Measurements from ENCODE around the gene B3GLCT. TPM values are rescaled to one million over a fixed set of nuclear protein-coding genes. Genes with fewer than 3 reads are reported as not detected.

Gene B3GLCT
- total RNA-seq (6.3 TPM), polyA plus RNA-seq (4.2 TPM)
- long read RNA-seq, donor 1 = 0 reads
- long read RNA-seq, donor 2 = 0 reads
- long read RNA-seq, donor 3, full-length matches to known transcripts = 7 of 7 reads
- long read RNA-seq, donor 3, partial matches to known transcripts = 0 of 7 reads
- long read RNA-seq, donor 3, other reads (novel, unspliced or antisense) = 0 of 7 reads
- long read RNA-seq, donor 4, full-length matches to known transcripts = 3 of 3 reads
- long read RNA-seq, donor 4, partial matches to known transcripts = 0 of 3 reads
- long read RNA-seq, donor 4, other reads (novel, unspliced or antisense) = 0 of 3 reads
- long read RNA-seq, donor 5, full-length matches to known transcripts = 4 of 4 reads
- long read RNA-seq, donor 5, partial matches to known transcripts = 0 of 4 reads
- long read RNA-seq, donor 5, other reads (novel, unspliced or antisense) = 0 of 4 reads
- long read RNA-seq, donor 6, full-length matches to known transcripts = 3 of 3 reads
- long read RNA-seq, donor 6, partial matches to known transcripts = 0 of 3 reads
- long read RNA-seq, donor 6, other reads (novel, unspliced or antisense) = 0 of 3 reads
- long read RNA-seq, donor 7, full-length matches to known transcripts = 2 of 2 reads
- long read RNA-seq, donor 7, partial matches to known transcripts = 0 of 2 reads
- long read RNA-seq, donor 7, other reads (novel, unspliced or antisense) = 0 of 2 reads
- long read RNA-seq, donor 8, full-length matches to known transcripts = 1 of 1 reads
- long read RNA-seq, donor 8, partial matches to known transcripts = 0 of 1 reads
- long read RNA-seq, donor 8, other reads (novel, unspliced or antisense) = 0 of 1 reads
- long read RNA-seq, donor 9, full-length matches to known transcripts = 1 of 1 reads
- long read RNA-seq, donor 9, partial matches to known transcripts = 0 of 1 reads
- long read RNA-seq, donor 9, other reads (novel, unspliced or antisense) = 0 of 1 reads
- long read RNA-seq, donor 10, full-length matches to known transcripts = 4 of 4 reads
- long read RNA-seq, donor 10, partial matches to known transcripts = 0 of 4 reads
- long read RNA-seq, donor 10, other reads (novel, unspliced or antisense) = 0 of 4 reads

- DNase-seq (ENCODE audit: low read depth in 6 of 9, low spot score in 9 of 9) = peak in 8 of 9 donors; percentile 24 to 87 (median 74)
- Histone ChIP-seq H3K36me3 (ENCODE audit: control insufficient read depth in 2 of 2, insufficient read depth in 2 of 2, low read length in 1 of 2) (no peaks in the 10 kb centered on the region), H3K4me1 (ENCODE audit: control insufficient read depth in 2 of 2, insufficient read depth in 2 of 2, low read length in 2 of 2) (peaks cover 3 to 9% of the 10 kb centered on the region in 2 donors), H3K27me3 (ENCODE audit: control insufficient read depth in 2 of 2, insufficient read depth in 1 of 2, low read length in 1 of 2) (peaks cover 0 to 6% of the 10 kb centered on the region in 2 donors), H3K4me3 (ENCODE audit: low read length in 2 of 2) (peak within 1 kb of the TSS; percentile 55 to 87), H3K9me3 (ENCODE audit: control insufficient read depth in 2 of 2, insufficient read depth in 1 of 2, low read length in 1 of 2) (peaks cover 0 to 2% of the 10 kb centered on the region in 2 donors), H3K27ac (ENCODE audit: low read depth in 1 of 2, low read length in 1 of 2) (peak within 1 kb of the TSS; percentile 47 to 98)
- WGBS = under 1% methylated on average over 126 of the region's 126 CpGs
Observed at GRCh38 chr13:31199849-31200636, at the start of gene B3GLCT. Gene B3GLCT (plus strand): TSS chr13:31199975. CDS start chr13:31200085, 110 bp downstream.

GRCh38 chr13:31150315-31150985, 49.3 kb upstream of the B3GLCT start:
- no peaks in the 10 kb centered on the region for H3K27me3 ChIP-seq (ENCODE audit: control insufficient read depth in 2 of 2, insufficient read depth in 1 of 2, low read length in 1 of 2)
- DNase-seq (ENCODE audit: low read depth in 6 of 9, low spot score in 9 of 9) = peak in 1 of 9 donors; percentile 37
- H3K36me3 ChIP-seq (ENCODE audit: control insufficient read depth in 2 of 2, insufficient read depth in 2 of 2, low read length in 1 of 2) = peaks cover 30 to 84% of the 10 kb centered on the region in 2 donors
- H3K27ac ChIP-seq (ENCODE audit: low read depth in 1 of 2, low read length in 1 of 2) = peak overlapping the region in 1 of 2 donors; percentile 85
- no peak overlapping the region for H3K4me3 ChIP-seq (ENCODE audit: low read length in 2 of 2)
- no peaks in the 10 kb centered on the region for H3K9me3 ChIP-seq (ENCODE audit: control insufficient read depth in 2 of 2, insufficient read depth in 1 of 2, low read length in 1 of 2)
- WGBS = 97% methylated on average over 4 of the region's 4 CpGs
- H3K4me1 ChIP-seq (ENCODE audit: control insufficient read depth in 2 of 2, insufficient read depth in 2 of 2, low read length in 2 of 2) = peaks cover 0 to 7% of the 10 kb centered on the region in 2 donors

GRCh38 chr13:31151837-31152236, 47.9 kb upstream of the B3GLCT start:
- no peaks in the 10 kb centered on the region for H3K27me3 ChIP-seq (ENCODE audit: control insufficient read depth in 2 of 2, insufficient read depth in 1 of 2, low read length in 1 of 2)
- peak overlapping the region in 1 of 2 donors; percentile 85 for H3K27ac ChIP-seq (ENCODE audit: low read depth in 1 of 2, low read length in 1 of 2)
- peaks cover 0 to 7% of the 10 kb centered on the region in 2 donors for H3K4me1 ChIP-seq (ENCODE audit: control insufficient read depth in 2 of 2, insufficient read depth in 2 of 2, low read length in 2 of 2)
- 97% methylated on average over 3 of the region's 3 CpGs for WGBS
- DNase-seq (ENCODE audit: low read depth in 6 of 9, low spot score in 9 of 9) = no peak
- H3K9me3 ChIP-seq (ENCODE audit: control insufficient read depth in 2 of 2, insufficient read depth in 1 of 2, low read length in 1 of 2) = no peaks in the 10 kb centered on the region
- no peak overlapping the region for H3K4me3 ChIP-seq (ENCODE audit: low read length in 2 of 2)
- peaks cover 28 to 82% of the 10 kb centered on the region in 2 donors for H3K36me3 ChIP-seq (ENCODE audit: control insufficient read depth in 2 of 2, insufficient read depth in 2 of 2, low read length in 1 of 2)

- no peaks in the 10 kb centered on the region for H3K9me3 ChIP-seq (ENCODE audit: control insufficient read depth in 2 of 2, insufficient read depth in 1 of 2, low read length in 1 of 2)
- H3K27me3 ChIP-seq (ENCODE audit: control insufficient read depth in 2 of 2, insufficient read depth in 1 of 2, low read length in 1 of 2) = no peaks in the 10 kb centered on the region
- H3K4me1 ChIP-seq (ENCODE audit: control insufficient read depth in 2 of 2, insufficient read depth in 2 of 2, low read length in 2 of 2) = peaks cover 0 to 13% of the 10 kb centered on the region in 2 donors
- no peak overlapping the region for H3K4me3 ChIP-seq (ENCODE audit: low read length in 2 of 2)
- no peak overlapping the region for H3K27ac ChIP-seq (ENCODE audit: low read depth in 1 of 2, low read length in 1 of 2)
- no peak for DNase-seq (ENCODE audit: low read depth in 6 of 9, low spot score in 9 of 9)
- H3K36me3 ChIP-seq (ENCODE audit: control insufficient read depth in 2 of 2, insufficient read depth in 2 of 2, low read length in 1 of 2) = peaks cover 18 to 64% of the 10 kb centered on the region in 2 donors
- WGBS = 97% methylated on average over 2 of the region's 2 CpGs
Observed at GRCh38 chr13:31154939-31155338, 44.8 kb upstream of the B3GLCT start.

- H3K27ac ChIP-seq (ENCODE audit: low read depth in 1 of 2, low read length in 1 of 2) = no peak overlapping the region
- H3K27me3 ChIP-seq (ENCODE audit: control insufficient read depth in 2 of 2, insufficient read depth in 1 of 2, low read length in 1 of 2) = no peaks in the 10 kb centered on the region
- H3K4me3 ChIP-seq (ENCODE audit: low read length in 2 of 2) = peak overlapping the region; percentile 77 to 94
- 95% methylated on average over 4 of the region's 4 CpGs for WGBS
- peaks cover 0 to 6% of the 10 kb centered on the region in 2 donors for H3K9me3 ChIP-seq (ENCODE audit: control insufficient read depth in 2 of 2, insufficient read depth in 1 of 2, low read length in 1 of 2)
- peaks cover 2 to 29% of the 10 kb centered on the region in 2 donors for H3K36me3 ChIP-seq (ENCODE audit: control insufficient read depth in 2 of 2, insufficient read depth in 2 of 2, low read length in 1 of 2)
- peaks cover 0 to 10% of the 10 kb centered on the region in 2 donors for H3K4me1 ChIP-seq (ENCODE audit: control insufficient read depth in 2 of 2, insufficient read depth in 2 of 2, low read length in 2 of 2)
- peak in 1 of 9 donors; percentile 30 for DNase-seq (ENCODE audit: low read depth in 6 of 9, low spot score in 9 of 9)
Observed at GRCh38 chr13:31159306-31159705, 40.5 kb upstream of the B3GLCT start.

- WGBS = under 1% methylated on average over 51 of the region's 51 CpGs
- Histone ChIP-seq H3K9me3 (ENCODE audit: control insufficient read depth in 2 of 2, insufficient read depth in 1 of 2, low read length in 1 of 2) (peaks cover 0 to 6% of the 10 kb centered on the region in 2 donors), H3K4me1 (ENCODE audit: control insufficient read depth in 2 of 2, insufficient read depth in 2 of 2, low read length in 2 of 2) (peaks cover 0 to 10% of the 10 kb centered on the region in 2 donors), H3K27me3 (ENCODE audit: control insufficient read depth in 2 of 2, insufficient read depth in 1 of 2, low read length in 1 of 2) (no peaks in the 10 kb centered on the region), H3K4me3 (ENCODE audit: low read length in 2 of 2) (peak overlapping the region; percentile 77 to 94), H3K36me3 (ENCODE audit: control insufficient read depth in 2 of 2, insufficient read depth in 2 of 2, low read length in 1 of 2) (peaks cover 0 to 14% of the 10 kb centered on the region in 2 donors), H3K27ac (ENCODE audit: low read depth in 1 of 2, low read length in 1 of 2) (peak overlapping the region; percentile 91 to 100)
- DNase-seq (ENCODE audit: low read depth in 6 of 9, low spot score in 9 of 9) = peak; percentile 51 to 85 (median 63)
Observed at GRCh38 chr13:31160857-31161556, 38.8 kb upstream of the B3GLCT start.

GRCh38 chr13:31161557-31162150, 38.1 kb upstream of the B3GLCT start, which contains the start of gene HSPH1:
Gene HSPH1 (minus strand): TSS chr13:31161904. CDS start chr13:31161582, 322 bp downstream.
- H3K27me3 ChIP-seq (ENCODE audit: control insufficient read depth in 2 of 2, insufficient read depth in 1 of 2, low read length in 1 of 2) = no peaks in the 10 kb centered on the region
- peaks cover 0 to 6% of the 10 kb centered on the region in 2 donors for H3K9me3 ChIP-seq (ENCODE audit: control insufficient read depth in 2 of 2, insufficient read depth in 1 of 2, low read length in 1 of 2)
- peak; percentile 97 to 99 (median 99) for DNase-seq (ENCODE audit: low read depth in 6 of 9, low spot score in 9 of 9)
- H3K4me3 ChIP-seq (ENCODE audit: low read length in 2 of 2) = peak within 1 kb of the TSS; percentile 77 to 94
- H3K4me1 ChIP-seq (ENCODE audit: control insufficient read depth in 2 of 2, insufficient read depth in 2 of 2, low read length in 2 of 2) = peaks cover 0 to 10% of the 10 kb centered on the region in 2 donors
- H3K36me3 ChIP-seq (ENCODE audit: control insufficient read depth in 2 of 2, insufficient read depth in 2 of 2, low read length in 1 of 2) = peaks cover 0 to 10% of the 10 kb centered on the region in 2 donors
- peak within 1 kb of the TSS; percentile 92 to 100 for H3K27ac ChIP-seq (ENCODE audit: low read depth in 1 of 2, low read length in 1 of 2)
- WGBS = under 1% methylated on average over 54 of the region's 54 CpGs

All from thymus (tissue), 14 donors.